GM19463 (cell line): ENCODE measurements around the gene TGFBR3L.
"Not testable (repeated sequence)": the region's sequence is repeated elsewhere in the genome, so short reads cannot be mapped to it uniquely, and the experiment has no call there.

Experiments
- ATAC-seq: cut with Tn5 transposase; IDR thresholded peaks from one replicate; pipeline ENCODE4 v1.9.1; 2021; ENCODE audit warnings: mild to moderate bottlenecking, moderate library complexity; ENCODE audit not compliant: unreplicated experiment

TGFBR3L gene

DNA sequence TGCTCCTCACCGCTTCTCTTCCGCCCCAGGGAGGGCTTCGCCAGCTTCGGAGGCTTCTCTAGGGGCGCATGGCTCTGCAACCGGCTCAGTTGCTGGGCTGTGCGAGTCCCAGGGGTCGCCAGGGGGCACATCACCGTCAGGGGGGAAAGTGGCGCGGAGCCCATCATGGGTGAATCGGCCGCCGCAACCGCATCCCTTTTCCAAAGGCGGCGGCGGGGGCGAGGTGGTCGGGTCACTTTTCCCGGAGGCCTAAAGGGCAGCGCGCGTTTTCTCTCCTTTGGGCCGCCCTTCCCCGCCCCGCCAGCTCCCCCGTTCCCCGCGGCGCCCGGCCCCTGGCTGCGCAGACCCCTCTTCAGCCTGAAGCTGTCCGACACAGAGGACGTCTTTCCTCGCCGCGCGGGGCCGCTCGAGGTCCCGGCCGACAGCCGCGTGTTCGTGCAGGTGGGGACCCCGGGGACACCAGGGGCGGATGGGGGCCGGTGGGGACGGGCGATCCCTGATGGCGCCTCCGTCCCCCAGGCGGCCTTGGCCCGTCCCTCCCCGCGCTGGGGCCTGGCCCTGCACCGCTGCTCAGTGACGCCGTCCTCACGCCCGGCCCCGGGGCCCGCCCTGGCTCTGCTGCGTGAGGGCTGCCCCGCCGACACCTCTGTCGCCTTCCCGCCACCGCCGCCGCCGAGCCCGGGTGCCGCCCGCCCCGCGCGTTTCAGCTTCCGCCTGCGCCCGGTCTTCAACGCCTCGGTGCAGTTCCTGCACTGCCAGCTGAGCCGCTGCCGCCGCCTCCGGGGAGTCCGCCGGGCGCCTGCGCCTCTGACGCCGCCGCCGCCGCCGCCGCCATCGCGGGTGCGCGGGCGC is 1.7 kb downstream of the TGFBR3L start:
- no peak for ATAC-seq

DNA sequence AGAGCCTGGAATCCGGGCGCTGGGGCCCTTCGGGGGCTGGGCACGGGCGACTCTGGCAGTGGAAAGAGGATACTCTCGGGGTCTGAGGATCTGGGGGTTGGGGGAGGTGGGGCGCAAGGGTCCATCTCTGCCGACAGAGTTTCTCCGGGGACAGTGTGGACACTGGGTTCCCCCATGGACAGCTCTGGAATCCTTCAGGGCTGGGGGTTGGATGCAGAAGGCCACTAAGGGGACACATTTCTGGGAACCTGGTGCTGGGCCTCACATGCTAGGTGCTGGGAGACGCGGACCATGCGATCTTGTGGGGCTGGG is 2.3 kb downstream of the TGFBR3L start:
- no peak for ATAC-seq

DNA sequence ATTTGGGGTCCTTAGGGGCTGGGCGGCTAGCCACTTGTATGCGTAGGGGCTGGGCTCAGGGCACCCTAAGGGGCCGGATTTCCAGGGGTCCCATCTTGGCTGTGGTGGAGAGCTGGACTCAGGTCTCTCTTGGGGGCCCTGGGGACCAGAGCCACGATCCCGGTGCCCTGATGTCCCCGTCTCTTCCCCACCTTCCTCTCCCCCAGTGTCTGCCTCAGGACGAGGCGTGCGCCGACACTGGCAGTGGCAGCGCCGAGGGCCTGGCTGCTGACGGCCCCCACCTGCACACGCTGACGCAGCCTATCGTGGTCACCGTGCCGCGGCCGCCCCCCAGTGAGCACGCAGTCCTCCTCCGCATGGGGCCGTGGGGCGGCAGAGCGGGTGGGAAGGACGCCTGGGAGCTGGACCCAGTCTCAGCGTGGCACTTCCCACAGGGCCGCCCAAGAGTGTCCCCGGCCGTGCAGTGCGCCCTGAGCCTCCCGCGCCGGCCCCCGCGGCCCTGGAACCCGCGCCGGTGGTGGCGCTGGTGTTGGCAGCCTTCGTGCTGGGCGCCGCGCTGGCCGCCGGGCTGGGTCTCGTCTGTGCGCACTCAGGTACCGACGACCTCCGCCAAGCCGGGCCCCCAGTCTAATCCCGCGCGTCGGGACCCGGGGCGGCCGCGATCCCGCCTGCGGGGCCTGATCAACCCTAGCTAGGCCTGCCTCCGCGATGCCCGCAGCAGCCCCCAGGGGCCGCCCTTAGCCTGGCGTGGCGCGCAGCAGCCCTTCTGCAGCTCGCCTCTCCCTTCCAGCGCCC is 2.8 kb downstream of the TGFBR3L start:
- no peak for ATAC-seq

DNA sequence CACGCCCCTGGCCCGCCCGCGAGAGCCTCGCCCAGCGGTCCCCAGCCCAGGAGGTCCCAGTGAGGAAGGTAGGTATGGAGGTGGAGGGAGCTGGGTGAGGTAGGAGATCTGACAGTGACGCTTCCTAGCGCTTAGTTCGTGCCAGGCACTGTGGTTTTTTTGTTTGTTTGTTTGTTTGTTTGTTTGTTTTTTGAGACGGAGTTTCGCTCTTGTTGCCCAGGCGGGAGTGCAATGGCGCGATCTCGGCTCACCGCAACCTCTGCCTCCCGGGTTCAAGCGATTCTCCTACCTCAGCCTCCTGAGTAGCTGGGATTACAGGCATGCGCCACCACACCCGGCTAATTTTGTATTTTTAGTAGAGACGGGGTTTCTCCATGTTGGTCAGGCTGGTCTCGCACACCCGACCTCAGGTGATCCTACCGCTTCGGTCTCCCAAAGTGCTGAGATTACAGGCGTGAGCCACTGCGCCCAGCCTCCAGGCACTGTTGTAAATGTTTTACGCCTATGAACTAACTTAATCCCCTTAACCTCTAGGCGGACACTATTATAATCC is 3.5 kb downstream of the TGFBR3L start:
- ATAC-seq: not testable (repeated sequence)

DNA sequence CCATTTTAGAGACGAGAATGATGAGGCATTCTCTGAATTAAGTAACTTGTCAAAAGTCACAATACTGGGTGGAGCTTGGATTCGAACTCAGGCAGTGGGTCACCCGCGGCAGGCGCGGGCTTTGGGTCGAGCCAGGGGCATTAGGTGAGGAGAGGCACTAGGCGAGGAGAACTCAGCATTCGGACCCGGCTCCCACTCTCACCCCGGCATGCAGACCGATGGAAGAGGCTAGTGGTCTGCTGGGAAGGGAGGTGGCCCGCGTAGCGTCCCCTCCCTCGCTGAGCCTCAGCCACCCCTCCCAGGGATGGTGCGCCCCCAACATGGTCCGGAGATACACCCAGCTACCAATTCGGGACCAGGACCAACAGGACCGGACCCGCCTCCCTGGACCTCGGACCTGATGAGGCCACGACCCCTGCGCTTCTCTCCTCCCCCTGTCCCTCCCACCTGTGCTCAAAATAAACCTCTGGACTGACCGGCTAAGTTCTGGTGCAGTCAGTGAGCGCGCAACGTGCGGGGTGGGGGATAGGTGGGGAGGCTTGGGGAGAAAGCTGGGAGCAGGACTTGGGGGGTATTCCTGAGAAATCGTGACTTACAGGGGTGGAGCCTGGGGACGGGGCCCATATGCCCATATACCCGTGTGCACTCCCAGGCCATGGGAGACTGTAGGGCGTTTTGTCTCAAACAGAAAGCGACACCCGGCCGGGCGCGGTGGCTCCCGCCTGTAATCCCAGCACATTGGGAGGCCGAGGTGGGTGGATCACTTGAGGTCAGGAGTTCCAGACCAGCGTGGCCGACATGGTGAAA is 4.2 kb downstream of the TGFBR3L start:
- no peak for ATAC-seq

DNA sequence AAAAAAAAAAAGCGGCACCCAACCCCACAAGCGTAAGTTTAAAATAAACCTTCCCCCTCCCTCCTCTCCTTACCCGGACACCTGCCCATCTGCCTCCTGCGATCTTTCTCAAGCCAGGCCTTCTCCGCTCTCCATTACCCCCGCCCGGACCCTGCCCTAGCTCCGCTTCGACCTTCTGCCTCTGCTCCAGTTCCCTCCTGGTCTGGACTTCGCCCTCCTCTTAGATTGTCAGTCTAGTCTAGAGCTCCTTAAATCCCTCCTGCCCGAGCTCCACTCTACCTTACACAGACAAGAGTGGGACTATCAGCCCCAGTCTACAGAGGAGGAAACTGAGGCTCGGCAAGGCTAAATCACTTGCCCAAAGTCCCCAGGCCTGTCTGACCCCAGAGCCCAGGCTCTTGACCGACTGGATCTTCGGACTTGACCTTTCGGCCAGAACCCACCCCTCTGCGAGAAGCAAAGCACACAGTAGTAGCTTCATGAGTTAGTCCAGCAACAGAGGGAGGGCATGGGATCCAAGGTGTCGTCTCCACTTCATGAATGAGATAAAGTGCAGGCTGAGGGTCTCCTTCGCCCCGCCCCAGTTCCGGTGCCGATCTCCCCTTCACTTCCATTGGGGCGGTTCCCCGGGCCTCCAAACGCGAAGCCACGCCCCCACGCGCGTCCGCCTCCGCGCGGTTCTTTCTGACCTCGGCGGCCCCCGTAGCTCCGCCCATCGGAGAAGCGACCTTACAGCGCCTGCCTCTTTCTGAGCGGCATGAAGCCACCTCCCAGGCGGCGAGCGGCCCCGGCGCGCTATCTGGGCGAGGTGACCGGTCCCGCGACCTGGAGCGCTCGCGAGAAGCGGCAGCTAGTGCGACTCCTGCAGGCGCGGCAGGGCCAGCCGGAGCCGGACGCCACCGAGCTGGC is 5.2 kb downstream of the TGFBR3L start, which contains the start of gene SNAPC2:
Gene SNAPC2, plus strand, starts transcription at position 729 of the 909 bp plus-strand sequence. Its CDS starts 29 bp downstream, at position 758.
- ATAC-seq: peak; percentile 55

DNA sequence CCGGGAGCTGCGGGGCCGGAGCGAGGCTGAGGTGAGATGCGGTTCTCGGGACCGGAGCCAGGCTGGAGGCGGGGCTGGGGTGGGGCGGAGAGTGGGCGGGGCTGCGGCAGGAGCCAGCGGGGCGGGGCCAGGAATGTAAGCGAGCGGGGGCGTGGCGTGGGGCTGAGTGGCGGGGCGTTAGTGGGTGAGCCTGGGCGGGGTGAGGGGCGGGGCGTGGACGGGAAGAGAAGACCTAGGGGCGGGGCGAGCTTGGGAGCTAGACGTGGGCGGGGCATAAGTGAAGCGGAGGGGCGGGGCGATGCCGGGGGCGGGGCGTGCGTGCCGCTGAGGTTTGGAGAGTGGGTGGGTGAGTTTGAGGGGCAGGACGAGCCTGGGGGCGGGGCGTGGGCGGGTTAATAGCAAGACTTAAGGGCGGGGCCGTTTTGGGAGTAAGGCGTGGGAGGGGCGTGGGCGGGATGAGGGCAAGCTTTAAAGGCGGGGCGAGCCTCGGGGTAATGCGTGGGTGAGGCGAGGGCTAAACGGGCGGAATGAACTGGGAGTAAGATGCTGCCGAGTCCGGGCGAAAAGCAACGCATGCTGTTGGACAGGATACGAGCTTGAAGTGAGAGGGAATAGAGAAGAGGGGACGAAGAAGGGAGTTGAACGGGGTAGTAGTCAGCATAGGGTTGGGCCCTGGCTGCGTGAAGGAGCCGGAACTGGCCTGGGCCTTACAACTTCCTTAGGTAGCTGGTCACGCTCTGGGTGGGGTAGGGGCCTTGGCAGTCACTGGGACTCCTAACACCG is 6.1 kb downstream of the TGFBR3L start:
- peak; percentile 43 for ATAC-seq

DNA sequence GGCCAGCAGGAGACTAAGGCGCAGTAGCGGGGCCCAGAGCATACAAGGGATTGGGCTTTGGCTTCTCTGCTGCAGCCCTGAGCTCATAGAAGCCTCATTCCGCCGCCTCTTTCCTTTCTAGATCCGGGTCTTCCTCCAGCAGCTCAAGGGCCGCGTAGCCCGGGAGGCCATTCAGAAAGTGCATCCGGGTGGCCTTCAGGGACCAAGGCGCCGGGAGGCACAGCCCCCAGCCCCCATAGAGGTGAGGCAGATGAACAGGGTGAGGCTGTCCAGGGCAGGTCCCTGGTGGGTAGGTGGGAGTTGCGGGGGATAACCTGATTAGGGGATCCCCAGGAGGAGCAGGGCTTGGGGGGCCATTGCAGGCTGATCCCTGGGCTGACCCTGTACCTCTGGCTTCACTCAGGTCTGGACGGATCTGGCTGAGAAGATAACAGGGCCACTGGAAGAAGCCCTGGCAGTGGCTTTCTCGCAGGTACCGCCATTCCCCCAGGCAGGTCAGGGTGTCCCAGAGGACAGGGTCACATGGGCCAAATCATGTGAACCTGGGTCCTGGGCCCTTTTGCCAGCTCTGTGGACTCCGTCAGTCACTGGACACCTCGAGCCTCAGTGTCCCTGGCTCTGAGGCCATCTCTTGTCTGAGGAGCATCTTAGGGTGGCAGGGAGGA is 6.8 kb downstream of the TGFBR3L start:
- ATAC-seq: no peak

DNA sequence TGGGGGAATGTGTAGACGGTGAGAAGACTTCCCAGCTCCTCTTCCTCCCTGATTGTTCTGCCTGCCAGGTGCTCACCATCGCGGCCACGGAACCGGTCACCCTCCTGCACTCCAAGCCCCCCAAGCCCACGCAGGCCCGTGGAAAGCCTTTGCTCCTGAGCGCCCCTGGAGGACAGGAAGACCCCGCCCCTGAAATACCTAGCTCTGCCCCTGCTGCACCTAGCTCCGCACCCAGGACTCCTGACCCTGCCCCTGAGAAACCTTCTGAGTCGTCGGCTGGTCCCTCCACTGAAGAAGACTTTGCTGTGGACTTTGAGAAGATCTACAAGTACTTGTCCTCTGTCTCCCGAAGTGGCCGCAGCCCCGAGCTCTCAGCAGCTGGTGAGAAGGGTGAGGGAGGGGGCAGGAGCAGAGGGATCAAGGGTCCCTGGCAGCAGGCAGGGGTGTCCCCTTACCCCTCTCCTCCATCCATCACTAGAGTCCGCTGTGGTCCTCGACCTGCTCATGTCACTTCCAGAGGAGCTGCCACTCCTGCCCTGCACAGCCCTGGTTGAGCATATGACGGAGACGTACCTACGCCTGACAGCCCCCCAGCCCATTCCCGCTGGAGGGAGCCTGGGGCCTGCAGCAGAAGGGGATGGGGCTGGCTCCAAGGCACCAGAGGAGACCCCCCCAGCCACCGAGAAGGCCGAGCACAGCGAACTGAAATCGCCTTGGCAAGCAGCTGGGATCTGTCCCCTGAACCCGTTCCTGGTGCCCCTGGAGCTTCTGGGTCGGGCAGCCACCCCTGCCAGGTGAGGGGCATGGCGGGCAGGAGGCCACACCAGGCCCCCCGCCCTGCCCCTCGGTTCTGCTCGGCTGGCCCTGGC is 7.6 kb downstream of the TGFBR3L start:
- ATAC-seq: no peak

DNA sequence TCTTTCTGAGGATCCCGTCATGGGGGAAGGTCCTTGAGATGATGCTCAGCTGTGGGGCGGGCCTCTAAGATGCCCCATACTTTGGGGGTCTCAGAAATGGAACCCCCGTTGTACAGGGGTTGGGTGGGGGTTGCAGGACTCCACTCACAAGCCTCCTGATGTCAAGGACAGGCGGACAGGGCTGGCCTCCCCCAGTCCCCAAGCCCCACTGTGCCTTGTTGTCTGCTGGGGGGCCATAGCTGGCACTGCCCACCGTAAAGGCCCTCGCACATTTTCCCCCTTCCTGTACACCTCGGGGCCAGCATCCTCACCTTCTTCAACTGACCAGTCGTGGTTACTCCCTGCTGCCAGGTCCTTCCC is 8.2 kb downstream of the TGFBR3L start:
- ATAC-seq: no peak

DNA sequence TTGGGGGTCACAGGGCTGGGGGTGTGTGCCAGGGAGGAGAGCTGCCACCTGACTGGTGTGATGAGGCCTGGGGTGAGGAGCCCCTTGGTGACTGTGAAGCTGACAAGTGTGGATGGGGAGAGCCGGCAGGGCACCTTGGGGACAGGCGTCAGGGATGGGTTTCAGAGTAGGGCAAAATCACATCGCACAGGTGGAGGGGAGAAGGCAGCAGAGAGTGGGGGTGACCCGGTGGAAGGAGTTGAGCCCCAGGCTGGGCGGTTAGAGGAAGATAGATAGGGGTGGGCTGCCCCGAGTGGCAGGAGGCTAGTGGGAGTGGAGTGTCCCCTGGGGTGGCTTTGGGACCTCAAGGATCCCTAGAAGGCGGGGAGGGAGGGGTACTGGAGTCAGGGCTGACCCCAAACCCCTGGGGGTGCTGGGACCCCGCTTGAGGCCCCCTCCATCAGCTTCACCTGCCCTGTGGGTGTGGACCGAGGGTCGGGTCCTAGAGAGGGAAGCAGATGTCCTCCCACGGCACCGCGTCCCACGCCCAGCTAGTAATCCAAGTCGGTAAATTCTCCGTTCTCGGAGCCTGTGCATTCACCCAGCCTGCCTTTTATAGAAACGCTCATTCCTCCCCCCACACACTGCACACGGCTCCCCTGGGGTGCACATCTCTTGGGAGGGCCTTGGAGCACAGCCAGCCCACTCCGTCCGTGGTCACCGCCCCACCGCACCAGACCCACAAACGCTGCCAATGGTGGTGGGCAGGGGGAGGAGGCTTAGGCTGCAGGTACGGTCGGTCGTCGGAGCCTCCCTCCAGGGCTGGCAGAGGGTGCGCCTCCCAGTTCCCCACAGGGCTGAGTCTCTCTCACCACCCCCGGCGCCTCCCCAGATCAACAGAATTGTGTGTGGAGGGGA is 8.9 kb downstream of the TGFBR3L start:
- ATAC-seq: no peak

DNA sequence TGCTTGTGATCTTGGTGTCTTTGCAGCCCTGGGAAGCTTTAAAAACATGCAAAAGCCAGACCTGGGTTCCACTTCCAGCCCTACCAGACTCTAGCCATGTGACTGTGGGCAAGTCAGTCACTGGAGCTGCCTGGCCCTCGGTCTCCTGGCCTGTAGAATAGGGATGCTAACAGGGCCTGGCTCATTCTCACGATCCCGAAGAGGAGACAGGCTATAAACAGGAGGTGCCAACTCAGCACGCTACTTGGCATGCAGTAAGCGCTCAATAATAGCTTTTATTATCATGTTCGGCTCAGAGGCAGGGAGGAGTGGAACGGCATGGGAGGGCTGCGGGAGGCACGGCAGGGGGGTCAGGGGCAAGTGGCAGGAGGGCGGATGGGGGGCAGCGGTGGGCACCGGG is 9.6 kb downstream of the TGFBR3L start:
- ATAC-seq: no peak

DNA sequence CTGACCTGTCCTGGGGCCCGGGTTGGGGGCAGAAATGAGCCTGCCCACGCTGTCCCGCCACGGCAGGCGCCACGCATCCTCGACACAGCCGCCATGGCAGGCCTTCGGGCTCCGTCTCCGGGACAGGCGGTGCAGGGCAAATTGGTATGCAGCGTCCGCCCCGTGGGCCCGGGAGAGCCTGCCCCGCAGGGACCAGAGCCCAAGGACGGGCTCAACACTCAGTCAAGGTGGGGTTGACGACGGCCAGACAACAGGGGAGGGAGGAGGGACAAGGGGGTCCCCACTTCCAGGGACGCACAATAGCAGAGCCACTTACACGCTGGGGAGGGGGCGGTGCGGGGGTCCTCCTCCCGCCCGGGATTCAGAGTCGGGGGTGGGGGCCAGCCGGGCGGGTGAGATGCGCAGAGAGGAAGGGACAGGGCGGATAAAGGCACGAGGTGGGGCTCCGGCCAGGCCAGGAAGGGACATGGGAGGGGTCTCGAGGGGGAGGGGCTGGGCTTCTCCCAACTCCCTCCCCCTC is 10.1 kb downstream of the TGFBR3L start:
- no peak for ATAC-seq

DNA sequence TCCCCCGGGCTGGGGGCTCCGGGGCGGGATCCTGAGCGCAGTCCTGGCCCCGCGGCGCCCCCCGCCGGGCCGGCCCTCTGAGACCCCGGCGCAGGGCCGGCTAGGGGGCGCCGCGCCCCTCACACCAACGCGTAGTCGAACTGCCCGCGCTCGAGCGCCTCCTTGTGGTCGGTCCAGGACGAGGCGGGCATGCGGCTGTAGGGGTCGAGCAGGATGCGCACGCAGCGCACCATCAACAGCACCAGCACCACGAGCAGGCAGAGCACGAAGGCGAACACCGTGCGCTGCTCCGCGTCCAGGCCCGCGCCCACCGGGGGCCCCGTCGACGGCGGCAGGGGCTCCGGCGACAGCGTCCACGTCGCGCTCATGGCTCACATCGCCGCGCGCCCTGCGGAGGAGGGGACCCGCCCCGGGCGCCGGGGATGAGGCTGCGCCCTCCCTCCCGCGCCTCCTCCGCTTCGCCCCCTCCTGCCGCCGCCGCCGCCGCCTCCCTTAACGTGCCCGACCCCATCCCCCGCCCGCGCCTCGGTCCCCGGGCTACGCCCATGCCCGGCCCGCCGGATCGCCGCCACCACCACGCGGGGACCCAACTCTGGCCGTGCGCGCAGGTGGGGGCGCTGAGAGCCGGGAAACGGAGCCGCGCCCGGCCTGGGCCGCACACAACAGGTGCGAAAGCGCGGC is 10.7 kb downstream of the TGFBR3L start:
- ATAC-seq: no peak

DNA sequence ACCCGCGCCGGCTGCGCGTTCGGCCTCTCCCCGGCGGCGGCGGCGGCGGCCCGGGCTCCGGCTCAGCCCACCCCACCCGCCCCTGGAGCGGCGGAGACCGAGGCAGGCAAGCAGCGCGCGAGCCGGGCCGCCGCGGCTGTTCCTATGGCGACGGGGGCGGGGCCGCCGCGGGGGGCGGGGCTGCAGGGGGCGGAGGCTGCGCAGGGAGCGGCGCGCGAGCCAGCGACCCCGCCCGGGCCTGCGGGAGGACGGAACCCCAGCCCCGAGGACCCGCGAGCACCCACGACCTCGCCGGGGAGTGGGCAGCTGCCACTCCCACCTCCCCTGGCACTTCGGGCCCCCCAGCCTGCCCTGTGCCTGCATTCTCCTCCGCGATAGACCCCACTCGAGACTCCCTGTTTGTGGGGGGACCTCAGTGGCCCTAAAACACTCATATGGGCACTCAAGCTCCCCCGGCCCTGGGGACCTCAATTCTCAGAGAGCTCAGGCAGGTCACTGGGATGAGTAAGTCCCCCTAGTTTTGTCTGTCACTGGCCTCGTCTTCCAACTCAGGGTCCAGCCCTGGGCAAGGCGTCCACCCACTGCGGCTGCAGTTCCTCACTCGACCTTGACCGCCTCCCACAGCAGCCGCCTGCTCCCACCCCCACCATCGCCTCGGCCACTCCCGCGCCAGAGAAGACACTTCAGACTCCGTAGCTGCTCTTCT is 11.5 kb downstream of the TGFBR3L start, which contains the start of gene CTXN1:
Gene CTXN1, minus strand, starts transcription at position 115 of the 706 bp plus-strand sequence. CDS start 597 bp downstream, outside the sequence.
- ATAC-seq: peak; percentile 55
